SK-N-MC (cell line): ENCODE results near the gene SORBS2.

Source experiments
- DNase-seq: peaks from one replicate; pipeline ENCODE4 v3.0.0-alpha.2; 2011; ENCODE audit warnings: low read depth, low spot score
- H3K27ac ChIP-seq: fragments of 200-600 bp; sonication (generic); 2 replicates; pipeline ENCODE4 v1.5.1; 2016; ENCODE audit warnings: mixed run types
- H3K36me3 ChIP-seq: fragments of 200-600 bp; sonication (generic); 2 replicates; pipeline ENCODE4 v1.6.1; 2017; ENCODE audit warnings: antibody characterized with exemption, low read length, mixed read lengths; ENCODE audit not compliant: insufficient read depth
- H3K4me3 ChIP-seq: fragments of 200-600 bp; sonication (generic); 2 replicates; pipeline ENCODE4 v1.5.1; 2016
- H3K9ac ChIP-seq: fragments of 200-600 bp; sonication (generic); 2 replicates; pipeline ENCODE4 v1.8.0; 2017; ENCODE audit warnings: mixed run types, mixed read lengths; ENCODE audit not compliant: insufficient read length
- H3K9me3 ChIP-seq: fragments of 200-600 bp; sonication (generic); 2 replicates; pipeline ENCODE4 v1.6.1; 2017; ENCODE audit warnings: low read depth, mild to moderate bottlenecking, antibody characterized with exemption, low read length, moderate library complexity, mixed read lengths
- EZH2 ChIP-seq: fragments of 200-600 bp; sonication (generic); IDR thresholded peaks from one replicate; pipeline ENCODE4 v1.6.1; 2017; ENCODE audit warnings: antibody characterized with exemption
- FOXP2 ChIP-seq: optimal IDR thresholded peaks from 2 replicates; pipeline ENCODE3; 2011; ENCODE audit warnings: mild to moderate bottlenecking, moderate library complexity; ENCODE audit not compliant: insufficient read depth; ENCODE audit errors: extremely low read length, control extremely low read depth
- POLR2AphosphoS5 ChIP-seq: IDR thresholded peaks from 2 replicates; pipeline ENCODE4 v1.6.1; 2012; ENCODE audit warnings: mild to moderate bottlenecking, low read depth, low read length, borderline replicate concordance

SORBS2 gene

DNA sequence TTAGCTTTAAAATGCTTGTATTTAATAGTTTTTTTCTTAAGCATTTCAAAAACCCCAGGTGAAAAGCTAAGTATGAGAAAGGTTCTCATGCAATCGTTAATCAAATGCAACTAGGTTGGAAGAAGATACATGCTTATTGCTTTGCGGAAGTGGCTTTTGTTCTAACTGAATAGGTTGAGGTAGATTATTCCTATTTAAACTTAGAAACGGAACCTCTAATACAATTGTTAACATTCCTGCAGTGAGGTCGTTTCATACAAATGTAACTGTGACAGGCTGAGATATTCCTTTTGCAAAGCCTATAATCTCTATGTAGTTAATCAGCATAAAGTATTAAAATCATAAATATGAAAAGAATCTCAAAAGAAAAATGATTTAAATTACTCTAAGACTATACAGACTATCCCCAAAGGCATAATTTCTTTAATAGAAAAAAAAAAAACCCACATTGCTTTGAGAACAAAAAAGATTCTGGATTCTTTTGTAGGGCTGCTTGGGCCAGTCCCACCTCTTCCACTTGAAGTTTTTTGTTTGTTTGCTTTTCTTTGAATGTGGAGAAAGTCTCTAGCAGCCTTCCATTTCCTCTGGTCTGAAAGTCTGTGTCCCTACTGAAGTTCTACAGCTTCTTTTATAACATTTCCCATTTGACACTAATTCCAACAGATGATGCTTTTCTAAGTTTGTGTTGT, 25.6 kb upstream of the SORBS2 start:
- Histone ChIP-seq H3K9ac (no peak overlapping the region), H3K9me3 (no peaks in the 10 kb centered on the region), H3K36me3 (no peaks in the 10 kb centered on the region), H3K27ac (no peak overlapping the region), H3K4me3 (no peak overlapping the region)
- TF ChIP-seq FOXP2 (no peak), POLR2AphosphoS5 (no peak), EZH2 (no peak)
- no peak for DNase-seq

GRCh38 chr4:185836241-185837084, 24.5 kb upstream of the SORBS2 start:
- H3K9ac ChIP-seq = no peak overlapping the region
- no peak overlapping the region for H3K27ac ChIP-seq
- H3K9me3 ChIP-seq = no peaks in the 10 kb centered on the region
- H3K4me3 ChIP-seq = no peak overlapping the region
- no peaks in the 10 kb centered on the region for H3K36me3 ChIP-seq
- TF ChIP-seq EZH2 (no peak), POLR2AphosphoS5 (no peak), FOXP2 (no peak)
- DNase-seq = no peak

- H3K27ac ChIP-seq = no peak overlapping the region
- DNase-seq = no peak
- no peaks in the 10 kb centered on the region for H3K36me3 ChIP-seq
- H3K9ac ChIP-seq = no peak overlapping the region
- no peak overlapping the region for H3K4me3 ChIP-seq
- TF ChIP-seq FOXP2 (no peak), POLR2AphosphoS5 (no peak), EZH2 (no peak)
- no peaks in the 10 kb centered on the region for H3K9me3 ChIP-seq
These were observed 23.8 kb upstream of the SORBS2 start for GRCh38 chr4:185835814-185836213.

- no peak overlapping the region for H3K9ac ChIP-seq
- no peaks in the 10 kb centered on the region for H3K9me3 ChIP-seq
- no peak overlapping the region for H3K27ac ChIP-seq
- no peak for DNase-seq
- TF ChIP-seq POLR2AphosphoS5 (no peak), EZH2 (no peak), FOXP2 (no peak)
- no peaks in the 10 kb centered on the region for H3K36me3 ChIP-seq
- no peak overlapping the region for H3K4me3 ChIP-seq
These were observed 23.3 kb upstream of the SORBS2 start for GRCh38 chr4:185835336-185835735.

- no peak for DNase-seq
- H3K36me3 ChIP-seq = no peaks in the 10 kb centered on the region
- H3K4me3 ChIP-seq = no peak overlapping the region
- H3K9ac ChIP-seq = no peak overlapping the region
- no peaks in the 10 kb centered on the region for H3K9me3 ChIP-seq
- no peak overlapping the region for H3K27ac ChIP-seq
- TF ChIP-seq POLR2AphosphoS5 (no peak), EZH2 (no peak), FOXP2 (no peak)
These were observed 22.8 kb upstream of the SORBS2 start for GRCh38 chr4:185834778-185835177.

GRCh38 chr4:185834088-185834487, 22.1 kb upstream of the SORBS2 start:
- Histone ChIP-seq H3K9ac (no peak overlapping the region), H3K9me3 (no peaks in the 10 kb centered on the region), H3K4me3 (no peak overlapping the region), H3K36me3 (no peaks in the 10 kb centered on the region), H3K27ac (no peak overlapping the region)
- no peak for DNase-seq
- no peak for TF ChIP-seq FOXP2
- TF ChIP-seq EZH2 = no peak
- TF ChIP-seq POLR2AphosphoS5 = no peak

GRCh38 chr4:185833055-185833598, 21.1 kb upstream of the SORBS2 start:
- no peaks in the 10 kb centered on the region for H3K9me3 ChIP-seq

DNA sequence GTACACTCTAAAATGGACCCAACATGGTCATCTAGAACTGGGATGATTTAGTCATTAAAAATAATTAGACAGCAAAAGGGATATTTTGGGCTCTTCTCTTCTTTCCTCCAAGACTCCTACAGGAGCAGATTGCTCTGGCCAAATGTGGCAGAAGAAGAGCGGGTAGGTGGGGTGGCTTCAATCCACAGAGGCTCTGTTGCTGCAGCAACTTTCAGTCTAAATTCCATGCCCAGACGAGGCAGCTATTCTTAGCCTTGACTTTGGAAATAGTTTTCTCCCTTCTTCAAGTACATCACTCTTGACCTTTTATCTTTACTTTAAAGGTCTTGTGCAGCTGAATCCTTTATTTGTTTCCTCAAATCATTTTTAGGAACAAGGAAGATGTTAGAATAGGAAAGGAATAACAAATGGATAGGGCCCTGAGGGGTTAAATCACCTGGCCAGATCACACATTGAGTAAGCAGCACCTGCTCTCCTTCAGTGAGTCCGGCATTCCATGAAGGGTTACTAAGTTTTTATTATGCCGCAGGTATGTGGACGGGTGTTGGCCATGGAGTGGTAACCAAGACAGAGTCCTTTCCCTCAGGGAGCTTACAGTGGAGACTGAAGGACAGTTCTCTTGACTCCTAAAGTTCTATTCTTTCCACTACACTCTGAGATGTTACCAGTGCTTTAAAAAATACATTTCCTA, 19.3 kb upstream of the SORBS2 start:
- TF ChIP-seq FOXP2 (no peak), POLR2AphosphoS5 (no peak), EZH2 (no peak)
- no peak overlapping the region for H3K27ac ChIP-seq
- H3K9ac ChIP-seq = no peak overlapping the region
- no peak overlapping the region for H3K4me3 ChIP-seq
- H3K9me3 ChIP-seq = no peaks in the 10 kb centered on the region
- no peak for DNase-seq
- no peaks in the 10 kb centered on the region for H3K36me3 ChIP-seq

More at GRCh38 chr4:185833055-185833598, 21.1 kb upstream of the SORBS2 start:
- no peak overlapping the region for H3K27ac ChIP-seq
- no peak overlapping the region for H3K9ac ChIP-seq
- no peak for DNase-seq
- TF ChIP-seq EZH2 = no peak
- TF ChIP-seq POLR2AphosphoS5 = no peak
- no peak for TF ChIP-seq FOXP2
- no peak overlapping the region for H3K4me3 ChIP-seq
- H3K36me3 ChIP-seq = no peaks in the 10 kb centered on the region
